Testis (tissue), 3 donors: ENCODE data around the gene PPP1R14B. TPM values are rescaled to one million over a fixed set of nuclear protein-coding genes. Genes with fewer than 3 reads are reported as not detected.

ENCODE experiments used
- DNase-seq: peaks from one replicate; pipeline ENCODE4 v3.0.0-alpha.2; 2019
- H3K27ac ChIP-seq, 2 donors: fragments of 200-600 bp; sonication (generic); one replicate each; pipeline ENCODE4 v1.5.1; 2019
- H3K27me3 ChIP-seq: fragments of 200-600 bp; sonication (generic); one replicate; pipeline ENCODE4 v1.5.1; 2019
- H3K36me3 ChIP-seq: fragments of 200-600 bp; sonication (generic); one replicate; pipeline ENCODE4 v1.5.1; 2017; ENCODE audit warnings: low read depth; ENCODE audit errors: missing control alignments
- H3K4me1 ChIP-seq: fragments of 200-600 bp; sonication (generic); one replicate; pipeline ENCODE4 v1.5.1; 2019
- H3K4me3 ChIP-seq, 2 donors: fragments of 200-600 bp; sonication (generic); one replicate each; pipeline ENCODE4 v1.5.1; 2017 to 2019
- H3K9me3 ChIP-seq: fragments of 200-600 bp; sonication (generic); one replicate; pipeline ENCODE4 v1.5.1; 2017
- CTCF ChIP-seq, 3 experiments: fragments of 450-650 bp in 2 of 3; fragments of 200-600 bp in 1 of 3; sonication (generic) in 1 of 3; IDR thresholded peaks; one replicate each; pipeline ENCODE4 v1.5.1; 2016 to 2019; ENCODE audit warnings: antibody characterized with exemption in 3 of 3, mild to moderate bottlenecking in 2 of 3, moderate library complexity in 1 of 3
- POLR2A ChIP-seq: fragments of 450-650 bp; IDR thresholded peaks from one replicate; pipeline ENCODE4 v1.6.1; 2017; ENCODE audit warnings: antibody characterized with exemption, mild to moderate bottlenecking, moderate library complexity
- WGBS, 2 donors: methylation state at CpG; one replicate each; pipeline ENCODE4 v1.1.5; 2018; 5-methylcytosine and 5-hydroxymethylcytosine counted together
- intact Hi-C: fragments of 100-400 bp; cut with DNase I; formaldehyde crosslinking; loops from one replicate; pipeline ENCODE4 v1.15.1; 2023; ENCODE audit warnings: low total_unique reads
- polyA plus RNA-seq: library from polyadenylated mRNA; stranded (reverse); fragments of 350-450 nt; fragmentation: Illumina TruSeq; extraction: RNeasy Lipid Tissue Mini Kit (QIAGEN cat#74804); gene quantifications from one replicate; pipeline ENCODE4 v1.2.3, GENCODE V29; 2014; ENCODE audit warnings: low read depth, low replicate concordance; ENCODE audit not compliant: insufficient read depth
- total RNA-seq, 2 donors: library from RNA; depleted of rRNA; stranded (reverse); fragments of >200 nt; gene quantifications; one replicate each; pipeline ENCODE4 v1.2.3, GENCODE V29; 2016

PPP1R14B gene
- total and polyA plus RNA-seq, 3 donors from 2014 or later, result 53.4 to 72.0 (median 67.3) TPM

DNA sequence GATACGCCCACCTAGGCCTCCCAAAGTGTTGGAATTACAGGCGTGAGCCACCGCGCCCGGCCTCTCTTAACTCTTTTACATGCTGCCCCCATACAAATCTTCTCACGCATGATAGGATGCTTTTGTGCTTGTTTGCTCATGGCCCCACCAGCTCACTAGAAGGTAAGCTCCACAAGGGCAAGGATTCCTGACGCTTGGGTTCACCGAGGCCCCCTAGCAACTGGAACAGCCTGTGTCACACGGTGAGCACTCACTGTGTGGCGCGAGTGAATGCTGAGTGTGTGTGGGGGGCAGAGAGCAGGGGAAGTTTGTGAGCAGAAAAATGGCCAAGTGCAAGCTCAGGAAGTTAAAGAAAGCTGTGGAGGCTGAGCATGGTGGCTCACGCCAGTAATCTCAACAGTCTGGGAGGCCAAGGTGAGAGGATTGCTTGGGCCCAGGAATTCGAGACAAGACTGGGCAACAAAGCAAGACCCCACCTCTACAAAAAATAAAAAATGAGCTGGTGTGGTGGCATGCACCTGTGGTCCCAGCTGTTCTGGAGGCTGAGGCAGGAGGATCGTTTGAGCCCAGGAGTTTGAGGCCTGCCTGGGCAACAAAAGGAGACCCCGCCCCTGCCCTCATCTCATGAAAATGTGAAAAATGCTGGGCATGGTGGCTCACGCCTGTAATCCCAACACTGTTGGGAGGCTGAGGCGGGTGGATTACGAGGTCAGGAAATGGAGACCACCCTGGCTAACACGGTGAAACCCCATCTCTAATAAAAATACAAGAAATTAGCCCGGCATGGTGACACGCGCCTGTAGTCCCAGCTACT lies 35.4 kb upstream of the PPP1R14B start:
- H3K9me3 ChIP-seq, result no peaks in the 10 kb centered on the region
- H3K36me3 ChIP-seq, result no peaks in the 10 kb centered on the region
- intact Hi-C loops, result no loop called here
- no peak overlapping the region for H3K4me3 ChIP-seq
- H3K4me1 ChIP-seq, result peaks cover 23% of the 10 kb centered on the region
- TF ChIP-seq CTCF (IDR thresholded peaks at IDR 0.05) (no peak), POLR2A (no peak)
- H3K27ac ChIP-seq, result no peak overlapping the region
- no peak for DNase-seq
- 93 to 94% methylated on average over 22 of the region's 22 CpGs for WGBS, 2 donors
- H3K27me3 ChIP-seq, result no peaks in the 10 kb centered on the region

GRCh38 chr11:64278576-64279190 lies 31.9 kb upstream of the PPP1R14B start:
- 76 to 86% methylated on average over 4 to 8 of the region's 8 CpGs for WGBS, 2 donors
- Histone ChIP-seq H3K27me3 (no peaks in the 10 kb centered on the region), H3K27ac (no peak overlapping the region), H3K4me3 (no peak overlapping the region), H3K36me3 (no peaks in the 10 kb centered on the region), H3K4me1 (peaks cover 7% of the 10 kb centered on the region), H3K9me3 (no peaks in the 10 kb centered on the region)
- intact Hi-C loops, result no loop called here
- DNase-seq, result no peak
- no peak for TF ChIP-seq CTCF (IDR thresholded peaks at IDR 0.05)
- no peak for TF ChIP-seq POLR2A

DNA sequence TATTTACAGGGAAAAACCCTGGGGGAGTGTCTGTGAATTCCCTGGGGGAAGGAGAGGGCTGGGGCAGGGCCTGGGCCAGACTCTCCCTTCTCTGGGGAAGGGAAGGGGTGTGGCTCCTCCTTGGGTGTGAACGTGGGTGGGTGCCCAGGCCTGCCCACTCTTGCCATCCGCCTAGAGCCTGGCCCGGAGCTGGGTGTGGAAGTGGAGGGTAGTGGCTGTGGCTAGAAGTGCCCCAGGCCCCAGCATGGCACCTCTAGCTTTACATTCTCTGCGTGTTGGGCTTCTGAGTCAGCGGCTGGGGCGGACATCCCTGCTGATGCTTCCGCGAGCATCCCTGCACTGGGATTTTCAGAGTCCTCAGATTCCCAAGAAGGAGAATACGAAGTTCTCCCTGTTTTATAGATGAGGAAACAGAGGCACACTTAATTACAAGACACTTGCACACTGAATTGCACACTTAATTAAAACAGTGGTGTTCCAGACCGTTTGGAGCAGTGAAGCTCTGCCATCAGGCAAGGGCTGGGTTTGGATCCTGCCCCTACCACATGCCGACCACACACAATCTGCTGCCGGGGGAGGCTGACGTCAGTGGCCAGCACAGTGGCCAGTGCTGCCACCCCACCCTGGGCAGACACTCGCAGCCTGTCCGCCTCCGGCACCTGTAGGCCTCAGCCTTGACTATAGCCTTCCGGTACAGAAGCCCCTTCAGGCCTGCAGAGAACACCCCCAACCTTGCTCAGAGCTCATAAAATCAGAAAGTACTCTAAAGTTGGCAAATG lies 30.1 kb upstream of the PPP1R14B start:
- intact Hi-C loops, result no loop called here
- 81 to 83% methylated on average over 15 to 17 of the region's 17 CpGs for WGBS, 2 donors
- DNase-seq, result no peak
- no peaks in the 10 kb centered on the region for H3K27me3 ChIP-seq
- TF ChIP-seq POLR2A (no peak), CTCF (IDR thresholded peaks at IDR 0.05) (no peak)
- peaks cover 7% of the 10 kb centered on the region for H3K4me1 ChIP-seq
- H3K9me3 ChIP-seq, result no peaks in the 10 kb centered on the region
- H3K4me3 ChIP-seq, result no peak overlapping the region
- no peaks in the 10 kb centered on the region for H3K36me3 ChIP-seq
- no peak overlapping the region for H3K27ac ChIP-seq

DNA sequence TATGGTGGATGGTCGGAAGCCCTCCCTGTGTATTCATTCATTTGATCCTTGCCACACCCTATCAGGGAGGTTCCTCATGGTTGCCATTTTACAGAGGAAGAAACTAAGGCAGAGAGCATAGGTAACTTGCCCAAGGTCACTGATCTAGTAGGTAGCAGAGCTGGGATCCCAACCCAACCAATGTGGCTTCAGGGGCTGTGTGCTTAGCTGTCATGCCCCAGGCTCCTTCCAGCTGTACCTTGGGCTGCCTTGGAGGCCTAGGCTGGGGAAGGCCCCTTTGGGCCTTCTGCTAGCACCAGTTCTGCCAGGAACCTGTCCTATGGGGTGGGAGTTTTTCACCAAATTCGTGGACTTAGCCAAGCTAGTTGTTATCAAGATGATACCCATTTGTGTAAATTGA lies 29.1 kb upstream of the PPP1R14B start:
- H3K4me1 ChIP-seq, result peaks cover 13% of the 10 kb centered on the region
- H3K36me3 ChIP-seq, result no peaks in the 10 kb centered on the region
- no peaks in the 10 kb centered on the region for H3K27me3 ChIP-seq
- no peaks in the 10 kb centered on the region for H3K9me3 ChIP-seq
- TF ChIP-seq CTCF (IDR thresholded peaks at IDR 0.05) (no peak), POLR2A (no peak)
- no peak overlapping the region for H3K4me3 ChIP-seq
- no peak for DNase-seq
- WGBS, 2 donors, result 82 to 88% methylated on average over 2 of the region's 2 CpGs
- intact Hi-C loops, result no loop called here
- H3K27ac ChIP-seq, result no peak overlapping the region
